Sigmoid colon (tissue), 3 donors: ENCODE measurements around the gene COL28A1.

Experiments
- CTCF ChIP-seq, 4 experiments: fragments of 450-650 bp in 3 of 4; fragments of 200-600 bp in 1 of 4; IDR thresholded peaks; one replicate each; pipeline ENCODE4 v1.5.1; 2016 to 2019; ENCODE audit warnings: antibody characterized with exemption in 4 of 4, mild to moderate bottlenecking in 3 of 4, moderate library complexity in 2 of 4
- POLR2A ChIP-seq, 2 donors: fragments of 450-650 bp; IDR thresholded peaks; one replicate each; pipeline ENCODE4 v1.6.1; 2016; ENCODE audit warnings: antibody characterized with exemption in 2 of 2, mild to moderate bottlenecking in 2 of 2, moderate library complexity in 2 of 2

DNA sequence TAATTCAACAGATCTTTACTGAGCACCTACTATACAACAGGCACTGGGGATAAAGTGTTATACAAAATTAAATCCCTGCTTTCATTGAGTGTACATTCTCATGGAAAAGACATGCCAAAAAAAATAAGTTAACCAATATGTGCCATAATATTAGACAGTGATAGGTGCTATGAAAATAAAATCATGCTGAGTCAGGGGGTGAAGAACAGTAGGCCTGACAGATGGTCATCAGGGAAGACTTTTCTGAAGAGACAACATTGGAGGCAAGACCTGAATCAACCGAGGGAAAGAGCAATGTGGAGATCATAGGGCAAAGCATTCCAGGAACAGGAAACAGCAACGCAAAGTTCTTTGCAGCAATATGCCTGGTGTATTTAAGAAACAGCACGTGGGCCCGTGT lies 217.8 kb downstream of the COL28A1 start:
- no peak for TF ChIP-seq CTCF (IDR thresholded peaks at IDR 0.05)
- TF ChIP-seq POLR2A (IDR thresholded peaks at IDR 0.05): no peak
